ENCODE results near the gene JMJD7.

The JMJD7 gene

GRCh38 chr15:41801185-41801584 lies 26.7 kb upstream of the JMJD7 start:
- no peak for DNase-seq

- no peak for DNase-seq
These were observed 25.9 kb upstream of the JMJD7 start for GRCh38 chr15:41801850-41802455.

- DNase-seq: peak in 2 of 3 donors; percentile 10 to 26
These were observed 23.5 kb upstream of the JMJD7 start for GRCh38 chr15:41804361-41804760.

- no peak for DNase-seq
These were observed 22.8 kb upstream of the JMJD7 start for GRCh38 chr15:41804916-41805666.

- no peak for DNase-seq
These were observed 22.2 kb upstream of the JMJD7 start for GRCh38 chr15:41805711-41806110.

GRCh38 chr15:41806291-41807181 lies 21.4 kb upstream of the JMJD7 start:
- DNase-seq: no peak

- DNase-seq: peak; percentile 51 to 71 (median 54)
These were observed 18.8 kb upstream of the JMJD7 start for GRCh38 chr15:41809121-41809520.

GRCh38 chr15:41809526-41810220 lies 18.2 kb upstream of the JMJD7 start:
- DNase-seq: no peak

- DNase-seq: no peak
These were observed 17.1 kb upstream of the JMJD7 start for GRCh38 chr15:41810651-41811431.

GRCh38 chr15:41811432-41812195 lies 16.3 kb upstream of the JMJD7 start:
- peak; percentile 86 to 94 (median 90) for DNase-seq

GRCh38 chr15:41812820-41813375 lies 15.0 kb upstream of the JMJD7 start:
- no peak for DNase-seq

- no peak for DNase-seq
These were observed 14.5 kb upstream of the JMJD7 start for GRCh38 chr15:41813426-41813825.

GRCh38 chr15:41814534-41814933 lies 13.4 kb upstream of the JMJD7 start:
- DNase-seq: no peak

GRCh38 chr15:41816788-41817187 lies 11.1 kb upstream of the JMJD7 start:
- no peak for DNase-seq

GRCh38 chr15:41817327-41817726 lies 10.6 kb upstream of the JMJD7 start:
- no peak for DNase-seq

GRCh38 chr15:41817781-41818180 lies 10.1 kb upstream of the JMJD7 start:
- DNase-seq: no peak

- DNase-seq: no peak
These were observed 8.3 kb upstream of the JMJD7 start for GRCh38 chr15:41819455-41820050.

GRCh38 chr15:41820791-41821423 lies 7.0 kb upstream of the JMJD7 start:
- no peak for DNase-seq

GRCh38 chr15:41821831-41822230 lies 6.1 kb upstream of the JMJD7 start:
- no peak for DNase-seq

- DNase-seq: no peak
These were observed 5.4 kb upstream of the JMJD7 start for GRCh38 chr15:41822471-41822870.
